ENCODE data around the gene PANK4.
"Not testable (repeated sequence)": the region's sequence is repeated elsewhere in the genome, so short reads cannot be mapped to it uniquely, and the experiment has no call there.

The PANK4 gene

GRCh38 chr1:2473198-2473597 is 53.2 kb downstream of the PANK4 start:
- DNase-seq: no peak

GRCh38 chr1:2472561-2473177 is 53.7 kb downstream of the PANK4 start:
- no peak for DNase-seq

- DNase-seq: no peak
Measured at GRCh38 chr1:2472109-2472508, 54.3 kb downstream of the PANK4 start.

GRCh38 chr1:2471587-2472001 is 54.8 kb downstream of the PANK4 start:
- no peak for DNase-seq

GRCh38 chr1:2471159-2471471 is 55.3 kb downstream of the PANK4 start:
- no peak for DNase-seq

GRCh38 chr1:2470290-2471158 is 55.9 kb downstream of the PANK4 start:
- no peak for DNase-seq

- no peak for DNase-seq
Measured at GRCh38 chr1:2469103-2469940, 57.1 kb downstream of the PANK4 start.

GRCh38 chr1:2468540-2468939 is 57.9 kb downstream of the PANK4 start:
- DNase-seq: no peak

GRCh38 chr1:2468041-2468472 is 58.3 kb downstream of the PANK4 start:
- no peak for DNase-seq

- no peak for DNase-seq
Measured at GRCh38 chr1:2466958-2467554, 59.3 kb downstream of the PANK4 start.

GRCh38 chr1:2466270-2466665 is 60.1 kb downstream of the PANK4 start:
- no peak for DNase-seq

GRCh38 chr1:2465371-2466269 is 60.8 kb downstream of the PANK4 start:
- no peak for DNase-seq

GRCh38 chr1:2463396-2463795 is 63.0 kb downstream of the PANK4 start:
- DNase-seq: no peak

- no peak for DNase-seq
Measured at GRCh38 chr1:2462819-2463218, 63.6 kb downstream of the PANK4 start.

GRCh38 chr1:2460996-2461751 is 65.2 kb downstream of the PANK4 start:
- DNase-seq: no peak

- no peak for DNase-seq
Measured at GRCh38 chr1:2460203-2460602, 66.2 kb downstream of the PANK4 start.

GRCh38 chr1:2459757-2460156 is 66.6 kb downstream of the PANK4 start:
- no peak for DNase-seq

GRCh38 chr1:2459102-2459753 is 67.2 kb downstream of the PANK4 start:
- DNase-seq: not testable (repeated sequence)

- DNase-seq: no peak
Measured at GRCh38 chr1:2458687-2459086, 67.7 kb downstream of the PANK4 start.

Measured in NCI-H526 treated with DMSO at 0.1 percent for 48 hours (cell line).